GM12864 (cell line): Measurements from ENCODE around the gene TNS4.

ENCODE experiments used
- DNase-seq: peaks from one replicate; pipeline ENCODE4 v3.0.0-alpha.2; 2011; ENCODE audit warnings: low read depth
- H3K4me3 ChIP-seq: 2 replicates; pipeline ENCODE4 v1.5.1; 2011; ENCODE audit warnings: mild to moderate bottlenecking, low read depth, low read length, control low read depth
- CTCF ChIP-seq: IDR thresholded peaks from 2 replicates; pipeline ENCODE4 v1.5.1; 2011; ENCODE audit warnings: low read depth, mild to moderate bottlenecking, moderate library complexity, low read length, control low read depth, inconsistent platforms; ENCODE audit errors: missing control alignments

TNS4 gene

GRCh38 chr17:40433551-40434415 lies 67.6 kb downstream of the TNS4 start:
- no peak for DNase-seq

GRCh38 chr17:40432864-40433528 lies 68.4 kb downstream of the TNS4 start:
- H3K4me3 ChIP-seq = no peak overlapping the region
- no peak for TF ChIP-seq CTCF
- no peak for DNase-seq

More at GRCh38 chr17:40433551-40434415, 67.6 kb downstream of the TNS4 start:
- peak; percentile 78 for TF ChIP-seq CTCF
- no peak overlapping the region for H3K4me3 ChIP-seq

GRCh38 chr17:40431231-40431602 lies 70.2 kb downstream of the TNS4 start:
- DNase-seq = no peak
- TF ChIP-seq CTCF = no peak
- no peak overlapping the region for H3K4me3 ChIP-seq

GRCh38 chr17:40430272-40431230 lies 70.9 kb downstream of the TNS4 start:
- TF ChIP-seq CTCF = no peak
- no peak overlapping the region for H3K4me3 ChIP-seq
- no peak for DNase-seq

- no peak for DNase-seq
- TF ChIP-seq CTCF = no peak
- no peak overlapping the region for H3K4me3 ChIP-seq
Observed at GRCh38 chr17:40427002-40427491, 74.4 kb downstream of the TNS4 start.
